ENCODE data around the gene MYO9B. TPM values are rescaled to one million over a fixed set of nuclear protein-coding genes. Genes with fewer than 3 reads are reported as not detected.
A peak's percentile ranks its signal among the peaks of the same experiment; 100 is the strongest.

Gene MYO9B
- total and polyA plus RNA-seq, 2 experiments from 2014 or later: 20.1 to 71.8 TPM

GRCh38 chr19:17112271-17112670 lies 36.7 kb downstream of the MYO9B start:
- no peak overlapping the region for H3K4me3 ChIP-seq
- peaks cover 88% of the 10 kb centered on the region for H3K79me2 ChIP-seq (ENCODE audit: insufficient read depth)
- no peak overlapping the region for H3K4me2 ChIP-seq (ENCODE audit: unreplicated experiment)
- peaks cover 16% of the 10 kb centered on the region for H3K4me1 ChIP-seq (ENCODE audit: insufficient read depth)
- H3K9me3 ChIP-seq (ENCODE audit: low read depth): no peaks in the 10 kb centered on the region
- no peaks in the 10 kb centered on the region for H4K20me1 ChIP-seq (ENCODE audit: insufficient read depth)
- no peak overlapping the region for H3K9ac ChIP-seq
- H3K27ac ChIP-seq: 0 out of 2 replicates have a peak overlapping the region, but pooled peaks have one; percentile 2
- no peak for DNase-seq
- in situ Hi-C loops (cut with MboI): no loop called here
- H2AFZ ChIP-seq: no peak overlapping the region
- no peaks in the 10 kb centered on the region for H3K27me3 ChIP-seq (replicated peaks; ENCODE audit: insufficient read depth)
- 86 to 93% methylated on average over 8 to 17 of the region's 17 CpGs for WGBS, 2 experiments (ENCODE audit: low coverage in 1 of 2, low lambda C conversion rate in 2 of 2, missing lambda C conversion rate in 2 of 2)
- H3K9me2 ChIP-seq (ENCODE audit: insufficient read depth): no peaks in the 10 kb centered on the region
- TF ChIP-seq EZH2phosphoT487 (IDR thresholded peaks at IDR 0.05; ENCODE audit: insufficient read depth, low read depth) (no peak), EZH2 (IDR thresholded peaks at IDR 0.05; ENCODE audit: insufficient read depth, poor library complexity, severe bottlenecking) (no peak)
- no peaks in the 10 kb centered on the region; the same call in 1 of the 2 replicates for H3K36me3 ChIP-seq (ENCODE audit: low read depth)
- peaks cover 33% of the 10 kb centered on the region for H3F3A ChIP-seq (ENCODE audit: insufficient read depth)

DNA sequence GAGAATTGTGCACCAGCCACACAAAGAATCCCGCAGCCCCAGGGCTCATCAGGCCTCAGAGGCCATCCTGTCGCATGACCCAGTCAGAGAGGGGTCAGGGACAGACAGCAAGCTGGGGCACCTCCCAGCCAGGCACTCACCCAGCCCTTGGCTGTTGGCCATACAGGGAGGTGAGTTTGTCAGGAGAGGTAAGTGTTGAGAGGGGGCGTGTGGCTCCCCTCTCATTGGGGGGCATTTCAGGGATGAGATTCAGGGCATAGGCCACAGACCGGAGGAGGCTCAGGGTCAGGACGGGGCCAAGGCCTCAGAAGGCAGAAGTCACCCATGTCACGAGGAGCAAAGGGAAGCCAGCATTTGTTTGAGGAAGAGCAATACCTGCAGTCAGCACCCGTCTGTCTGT lies 37.1 kb downstream of the MYO9B start:
- in situ Hi-C loops (cut with MboI): no loop called here
- H3K9ac ChIP-seq: no peak overlapping the region
- no peak overlapping the region for H2AFZ ChIP-seq
- no peak for TF ChIP-seq EZH2phosphoT487 (IDR thresholded peaks at IDR 0.05; ENCODE audit: insufficient read depth, low read depth)
- no peak overlapping the region for H3K4me2 ChIP-seq (ENCODE audit: unreplicated experiment)
- no peak for DNase-seq
- H3F3A ChIP-seq (ENCODE audit: insufficient read depth): peaks cover 28% of the 10 kb centered on the region
- H3K27ac ChIP-seq: no peak overlapping the region
- H3K36me3 ChIP-seq (ENCODE audit: low read depth): no peaks in the 10 kb centered on the region; the same call in 1 of the 2 replicates
- no peak overlapping the region for H3K4me3 ChIP-seq
- peaks cover 12% of the 10 kb centered on the region for H3K4me1 ChIP-seq (ENCODE audit: insufficient read depth)
- H3K79me2 ChIP-seq (ENCODE audit: insufficient read depth): peaks cover 88% of the 10 kb centered on the region
- no peaks in the 10 kb centered on the region for H3K9me2 ChIP-seq (ENCODE audit: insufficient read depth)
- no peaks in the 10 kb centered on the region for H4K20me1 ChIP-seq (ENCODE audit: insufficient read depth)
- H3K9me3 ChIP-seq (ENCODE audit: low read depth): no peaks in the 10 kb centered on the region
- WGBS, 2 experiments (ENCODE audit: low coverage in 1 of 2, low lambda C conversion rate in 2 of 2, missing lambda C conversion rate in 2 of 2): 97 to 98% methylated on average over 5 to 6 of the region's 7 CpGs
- H3K27me3 ChIP-seq (replicated peaks; ENCODE audit: insufficient read depth): no peaks in the 10 kb centered on the region

- Histone ChIP-seq H3K27ac (no peak overlapping the region), H3K9me3 (ENCODE audit: low read depth) (no peaks in the 10 kb centered on the region), H3K9ac (no peak overlapping the region), H3K4me2 (ENCODE audit: unreplicated experiment) (no peak overlapping the region), H4K20me1 (ENCODE audit: insufficient read depth) (no peaks in the 10 kb centered on the region), H3K79me2 (ENCODE audit: insufficient read depth) (peaks cover 93% of the 10 kb centered on the region), H3K4me1 (ENCODE audit: insufficient read depth) (peaks cover 10% of the 10 kb centered on the region), H3K27me3 (replicated peaks; ENCODE audit: insufficient read depth) (no peaks in the 10 kb centered on the region), H3K4me3 (no peak overlapping the region), H2AFZ (no peak overlapping the region), H3K36me3 (ENCODE audit: low read depth) (no peaks in the 10 kb centered on the region; the same call in 1 of the 2 replicates), H3K9me2 (ENCODE audit: insufficient read depth) (no peaks in the 10 kb centered on the region), H3F3A (ENCODE audit: insufficient read depth) (peaks cover 26% of the 10 kb centered on the region)
- in situ Hi-C loops (cut with MboI): no loop called here
- no peak for DNase-seq
- 95 to 97% methylated on average over 17 of the region's 17 CpGs for WGBS, 2 experiments (ENCODE audit: low coverage in 1 of 2, low lambda C conversion rate in 2 of 2, missing lambda C conversion rate in 2 of 2)
- TF ChIP-seq EZH2 (IDR thresholded peaks at IDR 0.05; ENCODE audit: insufficient read depth, poor library complexity, severe bottlenecking) (no peak), EZH2phosphoT487 (IDR thresholded peaks at IDR 0.05; ENCODE audit: insufficient read depth, low read depth) (no peak)
Observed at GRCh38 chr19:17113127-17113785, 37.7 kb downstream of the MYO9B start.

GRCh38 chr19:17114414-17114831 lies 38.8 kb downstream of the MYO9B start:
- Histone ChIP-seq H3K36me3 (ENCODE audit: low read depth) (no peaks in the 10 kb centered on the region; the same call in 1 of the 2 replicates), H4K20me1 (ENCODE audit: insufficient read depth) (no peaks in the 10 kb centered on the region), H2AFZ (no peak overlapping the region), H3K4me3 (no peak overlapping the region), H3K9ac (no peak overlapping the region), H3K9me2 (ENCODE audit: insufficient read depth) (no peaks in the 10 kb centered on the region), H3K27me3 (replicated peaks; ENCODE audit: insufficient read depth) (no peaks in the 10 kb centered on the region), H3K9me3 (ENCODE audit: low read depth) (no peaks in the 10 kb centered on the region), H3K27ac (no peak overlapping the region), H3K79me2 (ENCODE audit: insufficient read depth) (peaks cover 100% of the 10 kb centered on the region), H3K4me1 (ENCODE audit: insufficient read depth) (peaks cover under 1% of the 10 kb centered on the region; the same call in 1 of the 2 replicates), H3K4me2 (ENCODE audit: unreplicated experiment) (no peak overlapping the region), H3F3A (ENCODE audit: insufficient read depth) (peaks cover 16% of the 10 kb centered on the region)
- no peak for TF ChIP-seq EZH2phosphoT487 (IDR thresholded peaks at IDR 0.05; ENCODE audit: insufficient read depth, low read depth)
- TF ChIP-seq EZH2 (IDR thresholded peaks at IDR 0.05; ENCODE audit: insufficient read depth, poor library complexity, severe bottlenecking): no peak
- 88% methylated on average over 12 of the region's 12 CpGs for WGBS, 2 experiments (ENCODE audit: low coverage in 1 of 2, low lambda C conversion rate in 2 of 2, missing lambda C conversion rate in 2 of 2)
- in situ Hi-C loops (cut with MboI): no loop called here
- no peak for DNase-seq

All from GM23248 (cell line).